C4-2B (cell line): Measurements from ENCODE around the gene DPYSL3.

ENCODE experiments used
- ZFX ChIP-seq: fragments of 450-650 bp; IDR thresholded peaks from 2 replicates; pipeline ENCODE4 v1.6.1; 2017
- TF ChIP-seq, protein P1 (sequence below): fragments of 450-650 bp; conservative IDR thresholded peaks from 2 replicates; pipeline ENCODE4 v1.5.1; 2017; ENCODE audit warnings: mild to moderate bottlenecking

- TF ChIP-seq, protein P1, sequence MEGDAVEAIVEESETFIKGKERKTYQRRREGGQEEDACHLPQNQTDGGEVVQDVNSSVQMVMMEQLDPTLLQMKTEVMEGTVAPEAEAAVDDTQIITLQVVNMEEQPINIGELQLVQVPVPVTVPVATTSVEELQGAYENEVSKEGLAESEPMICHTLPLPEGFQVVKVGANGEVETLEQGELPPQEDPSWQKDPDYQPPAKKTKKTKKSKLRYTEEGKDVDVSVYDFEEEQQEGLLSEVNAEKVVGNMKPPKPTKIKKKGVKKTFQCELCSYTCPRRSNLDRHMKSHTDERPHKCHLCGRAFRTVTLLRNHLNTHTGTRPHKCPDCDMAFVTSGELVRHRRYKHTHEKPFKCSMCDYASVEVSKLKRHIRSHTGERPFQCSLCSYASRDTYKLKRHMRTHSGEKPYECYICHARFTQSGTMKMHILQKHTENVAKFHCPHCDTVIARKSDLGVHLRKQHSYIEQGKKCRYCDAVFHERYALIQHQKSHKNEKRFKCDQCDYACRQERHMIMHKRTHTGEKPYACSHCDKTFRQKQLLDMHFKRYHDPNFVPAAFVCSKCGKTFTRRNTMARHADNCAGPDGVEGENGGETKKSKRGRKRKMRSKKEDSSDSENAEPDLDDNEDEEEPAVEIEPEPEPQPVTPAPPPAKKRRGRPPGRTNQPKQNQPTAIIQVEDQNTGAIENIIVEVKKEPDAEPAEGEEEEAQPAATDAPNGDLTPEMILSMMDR = no peak
- no peak for TF ChIP-seq ZFX
Observed at GRCh38 chr5:147522435-147522834, 12.6 kb upstream of the DPYSL3 start.
